ENCODE data around the gene CGNL1.

The CGNL1 gene

DNA sequence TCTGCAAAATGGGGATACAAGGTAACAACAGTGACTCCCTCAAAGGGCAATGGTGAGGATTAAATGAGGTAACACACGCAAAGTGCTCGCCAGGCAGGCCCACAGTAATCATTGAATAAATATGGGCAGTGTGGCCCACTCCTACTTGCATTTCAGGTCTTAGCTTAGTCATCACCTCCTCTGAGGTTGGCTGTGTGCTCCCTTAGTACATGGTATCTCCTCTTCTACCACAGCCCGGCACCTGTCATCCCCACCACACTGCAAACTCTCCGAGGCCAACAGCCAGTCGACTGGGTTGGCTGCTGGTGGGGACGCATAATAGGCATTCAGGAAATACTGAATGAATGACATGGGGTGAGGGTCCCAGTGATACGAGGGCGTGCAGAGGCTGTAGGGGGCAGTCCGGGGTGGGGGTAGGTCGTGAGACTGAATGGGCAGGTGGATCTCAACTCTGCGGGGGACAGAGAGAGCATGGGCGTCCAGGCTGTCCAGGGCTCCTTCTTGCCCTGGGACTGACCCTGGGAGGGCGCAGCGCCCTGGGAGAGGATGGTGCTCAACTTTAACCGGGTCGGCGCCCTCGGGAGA lies 215.0 kb downstream of the CGNL1 start:
- TF ChIP-seq EZH2 (IDR thresholded peaks at IDR 0.05; ENCODE audit: borderline replicate concordance, low read length) (no peak), CTCF (IDR thresholded peaks at IDR 0.05; ENCODE audit: low read length) (no peak)
- no peak overlapping the region for H2AFZ ChIP-seq (ENCODE audit: low read length)
- no peaks in the 10 kb centered on the region for H3K9me3 ChIP-seq (ENCODE audit: low read length)
- no peak overlapping the region for H3K9ac ChIP-seq (ENCODE audit: low read length)
- no peaks in the 10 kb centered on the region for H3K9me2 ChIP-seq (ENCODE audit: low read depth, low read length)
- H3K79me2 ChIP-seq (ENCODE audit: insufficient read depth, low read length) = no peaks in the 10 kb centered on the region
- no peaks in the 10 kb centered on the region for H3K4me1 ChIP-seq (ENCODE audit: insufficient read depth, low read length, severe bottlenecking)
- no peaks in the 10 kb centered on the region for H3K36me3 ChIP-seq (ENCODE audit: insufficient read depth, low read length)
- no peaks in the 10 kb centered on the region for H3K27me3 ChIP-seq (ENCODE audit: insufficient read depth, low read length)
- no peaks in the 10 kb centered on the region for H3F3A ChIP-seq (ENCODE audit: insufficient read depth, low read length)
- H4K20me1 ChIP-seq (ENCODE audit: insufficient read depth, low read length) = no peaks in the 10 kb centered on the region
- H3K4me2 ChIP-seq (ENCODE audit: low read length) = no peak overlapping the region
- H3K4me3 ChIP-seq (ENCODE audit: low read depth, low read length, poor library complexity, severe bottlenecking) = no peak overlapping the region
- no peak overlapping the region for H3K27ac ChIP-seq (ENCODE audit: low read depth, low read length, poor library complexity, severe bottlenecking)

GRCh38 chr15:57591822-57592367 lies 215.6 kb downstream of the CGNL1 start, which contains the start of gene MYZAP:
MYZAP (plus strand) TSS chr15:57591904; CDS start chr15:57592035, 131 bp downstream.
- no peaks in the 10 kb centered on the region for H4K20me1 ChIP-seq (ENCODE audit: insufficient read depth, low read length)
- TF ChIP-seq EZH2 (IDR thresholded peaks at IDR 0.05; ENCODE audit: borderline replicate concordance, low read length) = no peak
- TF ChIP-seq CTCF (IDR thresholded peaks at IDR 0.05; ENCODE audit: low read length) = no peak
- H3K27ac ChIP-seq (ENCODE audit: low read depth, low read length, poor library complexity, severe bottlenecking) = no peak within 1 kb of the TSS
- H3K9me3 ChIP-seq (ENCODE audit: low read length) = no peaks in the 10 kb centered on the region
- H3K4me1 ChIP-seq (ENCODE audit: insufficient read depth, low read length, severe bottlenecking) = no peaks in the 10 kb centered on the region
- H3K4me3 ChIP-seq (ENCODE audit: low read depth, low read length, poor library complexity, severe bottlenecking) = no peak within 1 kb of the TSS
- H3K9ac ChIP-seq (ENCODE audit: low read length) = no peak within 1 kb of the TSS
- no peaks in the 10 kb centered on the region for H3F3A ChIP-seq (ENCODE audit: insufficient read depth, low read length)
- no peak within 1 kb of the TSS for H3K4me2 ChIP-seq (ENCODE audit: low read length)
- H3K36me3 ChIP-seq (ENCODE audit: insufficient read depth, low read length) = no peaks in the 10 kb centered on the region
- H2AFZ ChIP-seq (ENCODE audit: low read length) = no peak within 1 kb of the TSS
- no peaks in the 10 kb centered on the region for H3K27me3 ChIP-seq (ENCODE audit: insufficient read depth, low read length)
- H3K79me2 ChIP-seq (ENCODE audit: insufficient read depth, low read length) = no peaks in the 10 kb centered on the region
- no peaks in the 10 kb centered on the region for H3K9me2 ChIP-seq (ENCODE audit: low read depth, low read length)

DNA sequence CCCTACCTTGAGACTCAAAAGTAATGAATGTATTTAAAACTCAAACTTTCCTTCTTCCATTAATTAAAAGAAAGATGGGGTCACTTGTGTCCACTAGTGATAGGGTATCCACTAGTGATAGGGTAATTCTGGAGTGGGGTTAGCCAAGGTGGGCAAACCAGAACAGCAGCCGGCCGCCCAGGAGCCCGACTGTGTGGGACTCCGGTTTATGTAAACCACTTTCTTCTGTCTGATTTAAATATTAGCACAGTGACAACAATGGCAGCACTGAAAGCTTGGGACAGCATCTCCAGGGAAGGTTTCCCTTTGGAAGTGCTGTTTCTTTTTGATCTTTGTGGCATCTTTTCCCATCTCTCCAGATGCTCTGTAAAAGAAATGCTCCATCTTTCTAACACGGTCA lies 216.1 kb downstream of the CGNL1 start:
- Histone ChIP-seq H3K27ac (ENCODE audit: low read depth, low read length, poor library complexity, severe bottlenecking) (no peak overlapping the region), H3K4me2 (ENCODE audit: low read length) (no peak overlapping the region), H3K4me3 (ENCODE audit: low read depth, low read length, poor library complexity, severe bottlenecking) (no peak overlapping the region)

More for the DNA sequence above, 216.1 kb downstream of the CGNL1 start:
- Histone ChIP-seq H3K9me3 (ENCODE audit: low read length) (no peaks in the 10 kb centered on the region), H3K36me3 (ENCODE audit: insufficient read depth, low read length) (no peaks in the 10 kb centered on the region), H3F3A (ENCODE audit: insufficient read depth, low read length) (no peaks in the 10 kb centered on the region), H2AFZ (ENCODE audit: low read length) (no peak overlapping the region), H3K4me1 (ENCODE audit: insufficient read depth, low read length, severe bottlenecking) (no peaks in the 10 kb centered on the region), H3K27me3 (ENCODE audit: insufficient read depth, low read length) (no peaks in the 10 kb centered on the region), H3K9ac (ENCODE audit: low read length) (no peak overlapping the region), H3K9me2 (ENCODE audit: low read depth, low read length) (no peaks in the 10 kb centered on the region), H3K79me2 (ENCODE audit: insufficient read depth, low read length) (no peaks in the 10 kb centered on the region), H4K20me1 (ENCODE audit: insufficient read depth, low read length) (no peaks in the 10 kb centered on the region)
- TF ChIP-seq CTCF (IDR thresholded peaks at IDR 0.05; ENCODE audit: low read length) = no peak
- TF ChIP-seq EZH2 (IDR thresholded peaks at IDR 0.05; ENCODE audit: borderline replicate concordance, low read length) = no peak
